Measurements from ENCODE around the gene EIF3F. TPM values are rescaled to one million over a fixed set of nuclear protein-coding genes. Genes with fewer than 3 reads are reported as not detected.

EIF3F gene
- total RNA-seq, 1 donor = 334 TPM

- no peak for DNase-seq (ENCODE audit: low read depth)
- TF ChIP-seq, protein P1, sequence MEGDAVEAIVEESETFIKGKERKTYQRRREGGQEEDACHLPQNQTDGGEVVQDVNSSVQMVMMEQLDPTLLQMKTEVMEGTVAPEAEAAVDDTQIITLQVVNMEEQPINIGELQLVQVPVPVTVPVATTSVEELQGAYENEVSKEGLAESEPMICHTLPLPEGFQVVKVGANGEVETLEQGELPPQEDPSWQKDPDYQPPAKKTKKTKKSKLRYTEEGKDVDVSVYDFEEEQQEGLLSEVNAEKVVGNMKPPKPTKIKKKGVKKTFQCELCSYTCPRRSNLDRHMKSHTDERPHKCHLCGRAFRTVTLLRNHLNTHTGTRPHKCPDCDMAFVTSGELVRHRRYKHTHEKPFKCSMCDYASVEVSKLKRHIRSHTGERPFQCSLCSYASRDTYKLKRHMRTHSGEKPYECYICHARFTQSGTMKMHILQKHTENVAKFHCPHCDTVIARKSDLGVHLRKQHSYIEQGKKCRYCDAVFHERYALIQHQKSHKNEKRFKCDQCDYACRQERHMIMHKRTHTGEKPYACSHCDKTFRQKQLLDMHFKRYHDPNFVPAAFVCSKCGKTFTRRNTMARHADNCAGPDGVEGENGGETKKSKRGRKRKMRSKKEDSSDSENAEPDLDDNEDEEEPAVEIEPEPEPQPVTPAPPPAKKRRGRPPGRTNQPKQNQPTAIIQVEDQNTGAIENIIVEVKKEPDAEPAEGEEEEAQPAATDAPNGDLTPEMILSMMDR (IDR thresholded peaks at IDR 0.05; ENCODE audit: insufficient read depth, low read length) = no peak
- H3K4me3 ChIP-seq (ENCODE audit: low read depth, low read length) = no peak overlapping the region
These were observed 49.1 kb downstream of the EIF3F start for GRCh38 chr11:8036002-8036802.

DNA sequence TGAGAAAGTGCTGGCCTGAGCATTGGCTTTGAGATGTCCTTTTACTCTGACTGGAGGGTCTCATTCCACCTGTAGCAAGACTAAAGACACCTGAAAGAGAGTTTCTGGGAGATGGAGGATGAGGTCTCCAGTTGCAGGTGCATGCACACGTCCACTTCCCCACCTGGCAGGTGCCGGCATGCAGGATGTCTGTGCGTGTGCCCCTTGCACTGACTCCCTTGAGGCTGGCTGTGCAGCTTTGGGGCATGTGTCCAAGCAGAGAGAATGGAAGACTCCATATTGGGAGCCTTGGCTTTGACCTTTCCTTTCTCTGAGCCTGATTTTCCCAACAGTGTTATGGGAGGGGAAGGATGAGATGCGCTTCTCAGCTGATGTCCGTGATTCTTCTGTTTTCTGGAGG is 49.8 kb downstream of the EIF3F start:
- no peak overlapping the region for H3K4me3 ChIP-seq (ENCODE audit: low read depth, low read length)
- DNase-seq (ENCODE audit: low read depth) = no peak
- TF ChIP-seq, protein P1 (IDR thresholded peaks at IDR 0.05; ENCODE audit: insufficient read depth, low read length) = no peak

DNA sequence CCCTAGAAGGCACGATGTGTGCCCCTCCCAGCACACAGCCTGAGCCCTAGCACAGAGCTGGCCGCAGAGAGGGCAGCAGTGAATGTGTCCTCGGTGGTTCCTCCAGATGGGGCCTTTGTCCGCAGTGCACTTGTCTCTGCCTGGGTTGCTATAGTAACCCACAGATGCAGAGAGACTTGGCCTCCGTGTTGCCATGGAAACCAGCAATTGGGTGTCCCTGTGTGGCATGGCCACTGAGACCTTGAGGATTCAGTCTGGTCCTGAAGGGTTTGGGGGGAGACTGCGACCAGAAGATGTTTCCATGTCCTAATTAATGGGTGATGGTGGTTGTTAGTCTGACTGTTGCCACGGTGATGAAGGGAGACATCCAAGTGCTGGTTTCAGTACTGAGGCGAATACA is 51.3 kb downstream of the EIF3F start:
- DNase-seq (ENCODE audit: low read depth) = no peak
- no peak overlapping the region for H3K4me3 ChIP-seq (ENCODE audit: low read depth, low read length)
- TF ChIP-seq, protein P1 (IDR thresholded peaks at IDR 0.05; ENCODE audit: insufficient read depth, low read length) = no peak

DNA sequence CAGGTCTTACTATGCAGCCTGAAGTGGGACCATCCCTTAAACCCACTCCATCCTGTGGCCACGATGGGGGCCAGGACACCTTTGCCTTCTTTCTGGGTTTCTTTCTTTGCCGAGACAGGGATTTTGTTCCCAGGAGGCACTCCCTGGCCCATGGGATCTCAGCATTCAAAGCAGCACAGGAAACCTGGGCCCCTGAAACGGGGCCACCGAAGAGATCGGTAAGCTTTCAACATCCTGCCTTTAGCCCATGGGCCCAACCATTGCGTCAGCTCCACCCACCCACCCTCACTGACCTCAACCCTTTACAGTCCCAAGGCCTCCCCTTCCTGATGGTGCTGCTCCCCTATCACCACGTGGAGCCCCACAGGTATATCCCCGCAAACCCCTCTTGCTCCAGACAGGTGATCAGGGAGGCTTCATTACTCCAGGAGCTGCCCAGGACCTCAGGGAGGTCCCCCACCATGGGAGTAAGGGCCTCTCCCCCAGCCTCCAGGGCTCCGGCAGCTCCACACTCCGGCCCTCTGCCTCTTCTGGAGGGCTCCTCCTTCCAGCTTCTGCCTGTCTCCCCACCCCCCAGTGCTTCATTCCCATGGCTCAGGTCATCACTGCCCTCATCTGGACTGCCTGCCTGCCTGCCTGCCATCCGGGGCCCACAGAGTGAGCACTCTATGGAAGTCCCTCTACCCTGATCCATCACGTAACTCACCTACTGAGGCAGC is 51.8 kb downstream of the EIF3F start:
- TF ChIP-seq, protein P1 (IDR thresholded peaks at IDR 0.05; ENCODE audit: insufficient read depth, low read length) = no peak
- no peak overlapping the region for H3K4me3 ChIP-seq (ENCODE audit: low read depth, low read length)
- DNase-seq (ENCODE audit: low read depth) = no peak

DNA sequence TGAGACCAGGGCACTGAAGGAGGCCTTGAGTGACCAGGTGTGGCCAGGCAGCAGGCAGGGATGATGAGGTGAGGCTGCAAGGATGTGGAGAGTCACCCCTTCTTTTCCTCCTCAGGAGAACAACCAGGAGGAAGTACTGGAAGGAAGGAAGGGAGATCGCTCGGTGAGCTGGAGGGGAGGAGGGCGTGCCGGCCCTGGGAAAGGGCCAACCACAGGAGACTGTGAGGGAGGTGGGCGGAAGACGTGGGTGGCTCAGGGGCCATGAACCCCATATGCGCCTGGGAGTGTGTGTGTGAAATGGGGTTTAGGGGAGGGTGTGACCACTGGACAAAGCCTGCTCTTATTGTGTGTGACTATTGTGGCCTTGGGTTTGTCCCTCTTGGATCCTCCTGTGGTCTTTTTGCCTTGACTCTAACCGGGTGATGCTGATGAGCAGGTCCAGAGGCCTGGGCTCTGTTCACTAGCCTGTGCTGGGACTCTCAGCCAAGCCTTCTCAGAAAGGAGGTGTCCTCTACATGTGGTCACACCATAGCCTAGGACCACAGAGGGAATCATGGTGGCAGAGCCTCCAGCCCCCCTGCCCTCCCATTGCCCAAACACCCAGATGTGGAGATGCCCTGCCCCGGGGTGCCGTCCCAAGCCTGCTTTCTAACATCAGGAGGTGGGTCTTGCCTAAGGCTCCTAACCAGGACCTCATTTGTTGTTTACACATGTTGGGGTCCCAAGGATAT is 52.6 kb downstream of the EIF3F start:
- TF ChIP-seq, protein P1 (IDR thresholded peaks at IDR 0.05; ENCODE audit: insufficient read depth, low read length) = no peak
- H3K4me3 ChIP-seq (ENCODE audit: low read depth, low read length) = no peak overlapping the region
- no peak for DNase-seq (ENCODE audit: low read depth)

- TF ChIP-seq, protein P1 (IDR thresholded peaks at IDR 0.05; ENCODE audit: insufficient read depth, low read length) = no peak
- no peak for DNase-seq (ENCODE audit: low read depth)
These were observed 53.3 kb downstream of the EIF3F start for GRCh38 chr11:8040261-8040920.

More at GRCh38 chr11:8040261-8040920, 53.3 kb downstream of the EIF3F start:
- H3K4me3 ChIP-seq (ENCODE audit: low read depth, low read length) = no peak overlapping the region

All from fibroblast of the aortic adventitia (primary cell).